Memory B cell (primary cell): ENCODE results near the gene KDM4B.
A peak's percentile ranks its signal among the peaks of the same experiment; 100 is the strongest.

Experiments used
- ATAC-seq: fragments of 150-1000 bp; cut with Tn5 transposase; 2 replicates; pipeline ENCODE4 v1.10.0; 2021; ENCODE audit warnings: low read depth, mild to moderate bottlenecking, moderate library complexity
- DNase-seq, 2 donors: peaks; one replicate each; pipeline ENCODE4 v3.0.0; 2022; ENCODE audit warnings: low spot score in 2 of 2
- H3K27ac Mint-ChIP-seq: one replicate; pipeline ENCODE4 v1.8.0; 2022; ENCODE audit warnings: mild to moderate bottlenecking, moderate library complexity, mixed read lengths
- H3K27me3 Mint-ChIP-seq: one replicate; pipeline ENCODE4 v1.8.0; 2022; ENCODE audit warnings: mixed read lengths
- H3K36me3 Mint-ChIP-seq: one replicate; pipeline ENCODE4 v1.8.0; 2022; ENCODE audit warnings: mild to moderate bottlenecking, mixed read lengths
- H3K4me1 Mint-ChIP-seq: one replicate; pipeline ENCODE4 v1.8.0; 2022; ENCODE audit warnings: mixed read lengths
- H3K4me3 Mint-ChIP-seq: one replicate; pipeline ENCODE4 v1.8.0; 2022; ENCODE audit warnings: mild to moderate bottlenecking, moderate library complexity, mixed read lengths
- H3K9me3 Mint-ChIP-seq: one replicate; pipeline ENCODE4 v1.8.0; 2022; ENCODE audit warnings: mixed read lengths

The KDM4B gene

DNA sequence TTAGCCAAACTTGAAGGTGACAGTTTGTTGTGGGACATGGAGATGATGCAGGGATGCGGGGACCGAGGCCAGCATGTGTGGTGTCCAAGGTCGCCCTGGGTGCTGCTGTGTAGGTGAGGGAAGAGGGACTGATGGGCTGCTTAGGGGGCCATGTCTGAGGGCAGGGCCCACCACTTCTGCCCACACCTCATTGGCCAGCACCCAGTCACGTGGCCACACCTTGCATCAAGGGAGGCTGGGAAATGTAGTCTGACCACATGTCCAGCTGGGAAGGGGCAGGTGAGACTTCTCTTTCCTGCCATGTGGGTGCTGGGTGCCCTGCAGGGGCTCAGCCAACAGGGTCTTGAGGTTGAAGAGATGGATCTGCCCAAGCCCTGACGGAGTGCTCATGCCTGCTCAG, 88.9 kb downstream of the KDM4B start:
- peaks cover 7% of the 10 kb centered on the region for H3K4me1 Mint-ChIP-seq
- H3K27me3 Mint-ChIP-seq = no peaks in the 10 kb centered on the region
- peaks cover 2% of the 10 kb centered on the region for H3K9me3 Mint-ChIP-seq
- ATAC-seq (no peak), DNase-seq (no peak)
- no peak overlapping the region for H3K27ac Mint-ChIP-seq
- H3K4me3 Mint-ChIP-seq = no peak overlapping the region
- H3K36me3 Mint-ChIP-seq = peaks cover 25% of the 10 kb centered on the region

DNA sequence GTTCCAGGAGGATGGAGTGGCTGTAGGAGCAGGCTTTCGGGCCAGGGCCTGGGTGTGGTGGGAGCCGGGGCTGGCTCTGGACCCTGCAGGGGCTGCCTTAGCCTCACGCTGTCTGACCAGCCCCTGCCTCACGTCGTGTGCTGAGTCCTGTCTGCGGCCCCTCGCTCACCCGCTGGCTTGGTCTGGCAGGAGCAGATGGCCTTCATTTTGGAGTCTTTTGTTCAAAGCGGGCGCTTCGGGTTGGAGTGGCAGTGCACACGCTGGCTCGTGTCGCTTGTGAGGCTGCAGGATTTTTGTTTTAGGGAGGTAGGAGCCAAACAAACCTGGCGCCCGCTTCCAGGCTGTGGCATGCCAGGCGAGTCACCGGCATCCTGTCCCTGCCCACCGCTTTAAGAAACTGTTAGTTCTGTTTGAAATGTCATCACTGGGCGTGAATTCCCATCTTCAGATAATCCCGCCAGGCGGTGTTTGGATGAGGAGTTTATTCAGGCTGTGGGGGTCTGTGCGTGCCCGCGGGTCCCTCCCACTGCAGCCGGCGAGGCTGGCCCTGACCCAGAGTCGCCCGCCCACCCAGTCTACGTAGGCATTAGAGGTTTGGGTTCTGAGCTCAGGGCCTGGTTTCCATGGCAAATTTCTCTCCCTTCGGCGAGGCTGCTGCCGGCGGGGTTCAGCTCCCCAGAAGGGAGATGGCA, 89.8 kb downstream of the KDM4B start:
- Mint-ChIP-seq H3K4me3 (no peak overlapping the region), H3K4me1 (peaks cover 5% of the 10 kb centered on the region)

GRCh38 chr19:5059213-5059574, 90.3 kb downstream of the KDM4B start:
- H3K27ac Mint-ChIP-seq = no peak overlapping the region
- H3K4me1 Mint-ChIP-seq = peaks cover 5% of the 10 kb centered on the region
- DNase-seq (no peak), ATAC-seq (no peak)
- no peaks in the 10 kb centered on the region for H3K27me3 Mint-ChIP-seq
- peaks cover 29% of the 10 kb centered on the region for H3K36me3 Mint-ChIP-seq
- H3K9me3 Mint-ChIP-seq = peaks cover 3% of the 10 kb centered on the region
- no peak overlapping the region for H3K4me3 Mint-ChIP-seq

More for the DNA sequence above, 89.8 kb downstream of the KDM4B start:
- DNase-seq (no peak), ATAC-seq (no peak)
- H3K27me3 Mint-ChIP-seq = no peaks in the 10 kb centered on the region
- peaks cover 29% of the 10 kb centered on the region for H3K36me3 Mint-ChIP-seq
- no peak overlapping the region for H3K27ac Mint-ChIP-seq
- peaks cover 3% of the 10 kb centered on the region for H3K9me3 Mint-ChIP-seq

- peaks cover 3% of the 10 kb centered on the region for H3K9me3 Mint-ChIP-seq
- no peak overlapping the region for H3K27ac Mint-ChIP-seq
- peaks cover 27% of the 10 kb centered on the region for H3K36me3 Mint-ChIP-seq
- no peak overlapping the region for H3K4me3 Mint-ChIP-seq
- peaks cover 5% of the 10 kb centered on the region for H3K4me1 Mint-ChIP-seq
- DNase-seq (no peak), ATAC-seq (no peak)
- H3K27me3 Mint-ChIP-seq = no peaks in the 10 kb centered on the region
These were observed 90.9 kb downstream of the KDM4B start for GRCh38 chr19:5059793-5060192.

GRCh38 chr19:5062195-5062594, 93.3 kb downstream of the KDM4B start:
- no peak overlapping the region for H3K27ac Mint-ChIP-seq
- H3K36me3 Mint-ChIP-seq = peaks cover 24% of the 10 kb centered on the region
- no peak overlapping the region for H3K4me3 Mint-ChIP-seq
- ATAC-seq = no peak
- H3K27me3 Mint-ChIP-seq = no peaks in the 10 kb centered on the region
- peaks cover 3% of the 10 kb centered on the region for H3K9me3 Mint-ChIP-seq
- H3K4me1 Mint-ChIP-seq = peaks cover 7% of the 10 kb centered on the region
- DNase-seq = no peak

DNA sequence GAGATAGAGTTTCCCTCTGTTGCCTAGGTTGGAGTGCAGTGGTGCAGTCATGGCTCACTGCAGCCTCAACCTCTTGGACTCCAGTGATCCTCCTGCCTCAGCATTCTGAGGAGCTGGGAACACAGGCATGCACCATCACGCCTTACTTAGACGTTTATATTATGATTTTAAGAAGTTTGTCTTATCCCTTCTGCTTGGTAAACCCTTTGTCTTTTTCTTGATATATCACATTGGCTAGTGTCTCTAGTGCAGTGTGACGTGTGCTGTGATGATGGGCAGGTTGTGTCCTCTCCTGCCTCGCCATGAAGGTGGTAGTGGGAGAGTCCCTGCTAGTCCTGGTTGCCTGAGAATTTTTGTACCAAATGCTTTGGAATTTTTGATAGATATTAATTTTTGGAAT, 93.9 kb downstream of the KDM4B start:
- DNase-seq (no peak), ATAC-seq (no peak)
- Mint-ChIP-seq H3K27ac (no peak overlapping the region), H3K4me3 (no peak overlapping the region), H3K36me3 (peaks cover 21% of the 10 kb centered on the region), H3K4me1 (peaks cover 4% of the 10 kb centered on the region), H3K27me3 (no peaks in the 10 kb centered on the region), H3K9me3 (peaks cover 3% of the 10 kb centered on the region)

DNA sequence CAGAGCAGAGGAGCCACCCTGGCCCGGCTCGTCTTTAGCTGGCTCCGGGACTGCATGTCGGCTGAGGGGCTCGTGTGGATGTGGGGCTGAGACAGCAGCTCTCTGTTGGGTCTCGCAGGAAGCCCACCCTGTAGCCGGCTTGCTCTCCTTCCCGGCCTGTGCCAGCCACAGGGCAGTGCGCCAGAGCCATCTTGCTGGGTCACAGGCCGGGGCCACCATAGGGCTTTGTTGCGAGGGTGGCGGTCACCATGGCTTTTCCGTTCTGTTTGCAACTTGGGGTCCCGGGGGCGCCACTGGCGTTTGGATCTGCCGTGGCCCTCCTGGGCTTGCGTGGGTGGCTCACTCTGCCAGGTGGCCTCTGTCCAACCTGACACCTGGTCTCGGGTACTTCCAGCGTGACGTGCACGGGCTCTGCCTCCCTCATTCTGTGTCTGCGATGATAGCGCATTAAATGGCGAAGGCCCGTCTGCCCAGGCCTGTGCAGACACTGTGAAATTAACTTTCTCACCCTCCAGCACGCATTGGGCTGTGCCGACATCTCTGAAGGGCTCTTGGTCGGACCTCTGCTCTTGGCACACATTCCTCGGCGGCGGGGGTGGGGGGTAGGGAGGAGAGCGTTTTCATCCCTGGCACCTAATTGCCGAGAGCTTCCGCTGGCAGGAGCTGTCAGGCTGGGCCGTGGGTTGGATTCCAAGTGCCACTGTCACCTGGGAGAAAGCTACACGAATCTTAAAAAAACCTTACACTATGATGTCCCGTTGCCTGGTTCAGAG, 95.1 kb downstream of the KDM4B start:
- Mint-ChIP-seq H3K4me3 (no peak overlapping the region), H3K27ac (no peak overlapping the region), H3K9me3 (peaks cover 3% of the 10 kb centered on the region), H3K36me3 (peaks cover 21% of the 10 kb centered on the region), H3K4me1 (peaks cover 4% of the 10 kb centered on the region), H3K27me3 (no peaks in the 10 kb centered on the region)
- DNase-seq (no peak), ATAC-seq (no peak)

DNA sequence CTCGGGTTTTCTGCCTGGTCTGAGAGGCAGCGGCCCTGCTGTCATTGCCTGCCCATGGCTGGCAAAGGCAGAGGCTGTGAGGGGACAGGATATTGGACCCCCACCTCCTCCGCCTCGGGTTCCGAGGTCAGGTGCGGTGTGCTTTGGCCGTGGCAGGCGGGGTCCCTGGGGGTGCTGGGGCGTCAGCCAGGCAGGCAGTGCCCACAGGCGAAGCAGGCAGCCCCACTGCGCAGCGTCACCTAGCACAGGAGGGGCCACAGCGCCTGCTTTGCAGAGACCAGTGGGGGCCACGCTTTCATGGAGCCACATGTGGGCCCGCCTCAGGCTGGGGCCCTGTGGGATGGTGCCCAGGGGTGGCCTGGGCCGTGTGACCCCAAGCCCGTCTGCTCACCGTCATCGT, 96.0 kb downstream of the KDM4B start:
- Mint-ChIP-seq H3K4me1 (peaks cover 4% of the 10 kb centered on the region), H3K27ac (no peak overlapping the region), H3K27me3 (no peaks in the 10 kb centered on the region), H3K36me3 (peaks cover 20% of the 10 kb centered on the region), H3K9me3 (peaks cover 3% of the 10 kb centered on the region), H3K4me3 (no peak overlapping the region)
- no peak for DNase-seq
- ATAC-seq = no peak

- Mint-ChIP-seq H3K4me1 (peaks cover 5% of the 10 kb centered on the region), H3K36me3 (peaks cover 20% of the 10 kb centered on the region), H3K27me3 (no peaks in the 10 kb centered on the region), H3K27ac (no peak overlapping the region), H3K4me3 (no peak overlapping the region), H3K9me3 (peaks cover 3% of the 10 kb centered on the region)
- ATAC-seq = no peak
- DNase-seq = no peak
These were observed 96.8 kb downstream of the KDM4B start for GRCh38 chr19:5065663-5066093.

DNA sequence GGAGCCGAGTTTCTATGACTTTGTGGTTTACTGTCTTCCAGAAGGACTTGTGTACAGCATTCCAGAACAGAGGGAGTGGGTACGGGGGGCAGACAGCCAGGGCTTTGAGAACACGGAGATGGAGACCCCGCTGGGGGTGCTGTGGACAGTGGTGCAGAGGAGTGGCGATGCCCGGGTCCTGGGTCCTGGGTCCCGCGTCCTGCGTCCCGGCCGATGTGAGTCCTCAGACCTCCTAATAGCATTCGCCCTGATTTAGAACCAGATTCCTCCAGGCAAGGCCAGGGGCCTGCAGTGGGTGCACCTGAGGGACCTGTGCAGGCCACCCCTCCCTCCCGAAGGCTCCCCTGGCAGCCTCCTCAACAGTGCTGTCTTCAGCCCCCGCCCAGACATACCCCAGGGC, 97.9 kb downstream of the KDM4B start:
- Mint-ChIP-seq H3K27me3 (no peaks in the 10 kb centered on the region), H3K36me3 (peaks cover 16% of the 10 kb centered on the region), H3K27ac (no peak overlapping the region), H3K4me3 (no peak overlapping the region), H3K9me3 (peaks cover 3% of the 10 kb centered on the region), H3K4me1 (peaks cover 13% of the 10 kb centered on the region)
- no peak for ATAC-seq
- no peak for DNase-seq

DNA sequence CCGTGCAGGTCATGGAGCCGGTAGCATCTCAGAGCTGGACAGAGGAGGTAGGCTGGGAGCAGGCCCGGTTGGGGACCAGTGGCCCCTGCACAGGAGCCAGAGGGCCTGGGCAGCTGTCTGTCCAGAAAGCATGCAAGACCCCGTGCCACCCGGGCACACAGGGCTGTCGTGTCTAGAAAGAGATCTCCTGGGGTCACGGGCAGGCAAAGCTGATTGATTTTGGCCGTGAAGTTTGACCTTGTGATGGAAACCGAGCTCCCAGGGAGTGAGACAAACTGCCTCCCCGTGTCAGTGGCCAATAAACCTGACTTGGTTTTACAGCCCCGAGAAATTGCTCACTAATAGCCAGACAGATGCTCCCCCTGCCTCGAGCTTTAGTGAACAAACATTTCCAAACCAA, 98.8 kb downstream of the KDM4B start:
- no peak for ATAC-seq
- no peak for DNase-seq
- Mint-ChIP-seq H3K27ac (no peak overlapping the region), H3K27me3 (no peaks in the 10 kb centered on the region), H3K4me3 (no peak overlapping the region), H3K4me1 (peaks cover 15% of the 10 kb centered on the region), H3K9me3 (peaks cover 1% of the 10 kb centered on the region), H3K36me3 (peaks cover 11% of the 10 kb centered on the region)

DNA sequence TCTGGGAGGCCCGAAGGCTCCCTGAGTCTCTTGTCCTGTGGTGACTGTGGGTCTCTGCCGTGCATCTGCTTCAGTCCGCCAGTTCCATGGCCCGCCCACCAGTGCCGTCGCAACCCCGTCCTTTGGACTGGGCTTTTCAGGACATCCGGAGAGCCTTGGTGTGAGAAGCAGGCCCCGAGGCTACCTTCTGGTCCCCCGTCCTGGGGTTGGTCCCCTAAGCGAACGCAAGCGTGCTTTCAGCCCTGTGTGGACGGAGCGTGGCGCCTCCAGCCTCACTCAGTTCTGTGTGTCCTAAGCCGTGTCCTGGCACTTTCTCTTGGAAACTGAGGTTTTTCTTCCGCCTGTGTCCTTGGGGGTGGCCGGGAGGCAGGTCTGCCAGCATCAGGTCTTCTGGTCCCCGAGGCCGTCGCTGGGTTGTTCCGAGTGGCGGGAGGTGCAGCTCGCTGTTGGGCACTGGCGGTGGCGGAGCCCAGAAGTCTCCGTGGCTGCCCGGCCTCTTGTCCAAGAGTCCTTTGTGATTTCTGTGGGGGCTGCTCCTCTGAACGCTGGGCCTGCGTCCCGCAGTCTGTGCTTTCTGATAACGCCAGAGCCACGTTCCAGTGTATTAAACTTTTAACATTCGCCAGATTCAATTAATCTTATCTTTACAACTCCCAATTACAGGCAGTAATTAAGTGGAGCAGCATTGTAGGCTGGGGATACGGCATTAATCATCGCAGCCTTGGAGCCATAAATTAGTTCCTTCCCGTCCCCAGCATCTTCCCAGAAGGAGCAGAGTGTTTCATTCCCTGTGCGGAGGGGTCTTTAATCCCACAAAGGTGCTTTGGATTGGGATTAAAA, 99.5 kb downstream of the KDM4B start:
- DNase-seq (no peak), ATAC-seq (no peak)
- H3K4me3 Mint-ChIP-seq = no peak overlapping the region
- H3K27ac Mint-ChIP-seq = no peak overlapping the region
- no peaks in the 10 kb centered on the region for H3K27me3 Mint-ChIP-seq
- peaks cover 20% of the 10 kb centered on the region for H3K4me1 Mint-ChIP-seq
- peaks cover 9% of the 10 kb centered on the region for H3K36me3 Mint-ChIP-seq
- H3K9me3 Mint-ChIP-seq = no peaks in the 10 kb centered on the region

DNA sequence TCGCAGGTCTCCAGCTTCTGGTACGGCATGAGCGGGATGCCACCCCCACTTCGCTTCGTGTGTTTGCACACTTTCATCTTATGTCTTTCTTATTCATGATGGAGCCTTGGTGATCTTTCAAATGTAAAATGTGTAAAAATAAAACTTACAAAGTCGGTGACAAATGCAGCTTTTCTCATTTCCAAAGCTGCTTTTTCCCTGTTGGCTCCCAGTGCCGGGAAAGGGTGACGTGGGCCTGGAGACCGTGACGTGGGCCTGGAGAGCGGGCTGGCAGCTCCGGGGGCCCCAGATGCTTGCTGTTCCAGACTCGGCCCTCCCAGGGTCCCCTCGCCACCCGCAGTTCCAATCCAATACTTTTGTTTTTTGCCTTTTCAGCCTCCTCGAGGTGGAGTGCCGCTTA, 101.4 kb downstream of the KDM4B start:
- no peak for ATAC-seq
- Mint-ChIP-seq H3K36me3 (peaks cover 9% of the 10 kb centered on the region), H3K4me1 (peaks cover 28% of the 10 kb centered on the region), H3K27ac (peak overlapping the region; percentile 17), H3K4me3 (no peak overlapping the region), H3K9me3 (no peaks in the 10 kb centered on the region), H3K27me3 (no peaks in the 10 kb centered on the region)
- no peak for DNase-seq

DNA sequence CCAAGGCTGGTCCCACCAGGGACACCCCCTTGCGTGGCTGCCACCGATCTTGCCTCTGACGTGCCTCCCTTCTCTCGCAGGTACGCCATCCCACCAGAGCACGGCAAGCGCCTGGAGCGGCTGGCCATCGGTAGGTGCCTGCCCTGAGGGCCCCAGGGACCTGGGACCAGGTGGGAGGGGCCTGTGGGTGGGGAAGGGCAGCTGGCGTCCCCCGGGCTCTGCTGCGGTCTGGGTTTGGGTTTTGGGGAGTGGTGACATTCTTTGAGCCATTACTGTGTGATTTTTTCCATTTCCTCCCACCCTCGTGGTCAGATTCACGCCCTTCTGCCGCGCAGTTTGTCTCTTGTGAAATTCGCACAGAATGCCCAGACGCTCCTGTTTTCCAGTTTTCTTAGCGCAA, 102.0 kb downstream of the KDM4B start:
- DNase-seq = no peak

More for the DNA sequence above, 102.0 kb downstream of the KDM4B start:
- Mint-ChIP-seq H3K27me3 (no peaks in the 10 kb centered on the region), H3K36me3 (peaks cover 9% of the 10 kb centered on the region), H3K27ac (peak overlapping the region; percentile 65), H3K9me3 (no peaks in the 10 kb centered on the region), H3K4me3 (peak overlapping the region; percentile 61), H3K4me1 (peaks cover 28% of the 10 kb centered on the region)
- peak; percentile 50 for ATAC-seq
